GM10266 (cell line): ENCODE measurements around the gene TDRD10.

ENCODE experiments used
- DNase-seq: peaks from one replicate; pipeline ENCODE4 v3.0.0; 2012; ENCODE audit errors: extremely low spot score
- TF ChIP-seq, protein P1 (sequence below): IDR thresholded peaks from 2 replicates; pipeline ENCODE4 v1.5.1; 2012; ENCODE audit warnings: mild to moderate bottlenecking, low read depth; ENCODE audit not compliant: control insufficient read depth, insufficient read depth; ENCODE audit errors: missing control alignments

The TDRD10 gene

GRCh38 chr1:154581766-154582165 is 79.7 kb downstream of the TDRD10 start:
- TF ChIP-seq, protein P1, sequence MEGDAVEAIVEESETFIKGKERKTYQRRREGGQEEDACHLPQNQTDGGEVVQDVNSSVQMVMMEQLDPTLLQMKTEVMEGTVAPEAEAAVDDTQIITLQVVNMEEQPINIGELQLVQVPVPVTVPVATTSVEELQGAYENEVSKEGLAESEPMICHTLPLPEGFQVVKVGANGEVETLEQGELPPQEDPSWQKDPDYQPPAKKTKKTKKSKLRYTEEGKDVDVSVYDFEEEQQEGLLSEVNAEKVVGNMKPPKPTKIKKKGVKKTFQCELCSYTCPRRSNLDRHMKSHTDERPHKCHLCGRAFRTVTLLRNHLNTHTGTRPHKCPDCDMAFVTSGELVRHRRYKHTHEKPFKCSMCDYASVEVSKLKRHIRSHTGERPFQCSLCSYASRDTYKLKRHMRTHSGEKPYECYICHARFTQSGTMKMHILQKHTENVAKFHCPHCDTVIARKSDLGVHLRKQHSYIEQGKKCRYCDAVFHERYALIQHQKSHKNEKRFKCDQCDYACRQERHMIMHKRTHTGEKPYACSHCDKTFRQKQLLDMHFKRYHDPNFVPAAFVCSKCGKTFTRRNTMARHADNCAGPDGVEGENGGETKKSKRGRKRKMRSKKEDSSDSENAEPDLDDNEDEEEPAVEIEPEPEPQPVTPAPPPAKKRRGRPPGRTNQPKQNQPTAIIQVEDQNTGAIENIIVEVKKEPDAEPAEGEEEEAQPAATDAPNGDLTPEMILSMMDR: no peak
- DNase-seq: no peak

GRCh38 chr1:154582885-154583284 is 80.9 kb downstream of the TDRD10 start:
- no peak for DNase-seq
- TF ChIP-seq, protein P1: no peak

GRCh38 chr1:154583773-154584172 is 81.8 kb downstream of the TDRD10 start:
- TF ChIP-seq, protein P1: no peak
- no peak for DNase-seq

DNA sequence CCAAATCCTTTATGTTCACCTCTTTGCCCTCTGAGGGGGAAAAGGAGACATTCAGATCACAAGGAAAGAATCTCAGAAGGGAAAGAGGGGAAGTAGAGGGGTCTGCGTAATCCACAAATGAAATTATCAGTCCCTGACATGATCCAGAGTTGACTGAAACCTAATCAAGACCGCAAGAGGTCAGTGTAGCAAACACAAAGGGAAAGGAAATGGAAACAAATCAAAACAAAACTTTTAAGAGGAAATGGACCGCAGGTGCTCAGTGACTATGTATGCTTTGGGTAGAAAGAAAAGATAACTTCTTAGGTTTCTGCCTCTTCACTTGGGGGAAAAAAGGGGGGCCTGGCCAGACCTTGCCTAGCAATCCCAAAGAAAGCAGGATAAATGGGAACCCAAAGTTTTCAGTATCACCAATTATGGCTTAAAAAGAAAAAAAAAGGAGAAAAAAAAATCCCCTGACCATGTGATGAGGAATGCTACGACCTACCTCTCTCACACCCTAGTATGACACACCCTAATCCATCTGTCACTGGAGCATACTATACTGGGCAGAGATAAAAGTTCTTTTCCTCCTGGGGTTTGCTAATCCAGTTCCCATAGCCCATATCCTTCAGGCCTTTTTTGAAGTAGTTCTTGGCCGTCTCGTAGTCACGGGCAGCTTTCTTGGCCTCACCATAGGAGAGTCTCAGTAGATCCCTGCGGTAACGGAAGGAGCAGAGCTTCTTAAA is 82.4 kb downstream of the TDRD10 start:
- DNase-seq: no peak
- TF ChIP-seq, protein P1: no peak

DNA sequence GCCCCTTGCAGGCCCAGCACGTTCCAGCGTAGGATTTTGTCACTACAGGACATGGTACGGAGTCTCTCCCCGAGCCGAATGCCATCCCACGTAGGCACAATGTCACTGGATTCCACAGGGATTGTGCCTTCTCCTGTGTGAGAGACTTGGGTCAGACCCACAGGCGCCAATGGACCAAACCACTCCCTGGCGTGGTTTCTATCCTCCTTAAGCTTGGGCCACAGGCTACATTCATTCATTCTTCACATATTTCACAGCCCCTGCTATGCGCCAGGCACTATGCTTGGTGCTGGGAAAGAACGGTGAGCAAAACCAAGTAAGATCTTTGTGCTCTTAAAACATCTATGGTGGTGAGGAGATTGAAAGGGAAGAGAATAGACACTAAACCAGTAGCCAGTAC is 84.2 kb downstream of the TDRD10 start:
- no peak for DNase-seq
- TF ChIP-seq, protein P1: no peak

DNA sequence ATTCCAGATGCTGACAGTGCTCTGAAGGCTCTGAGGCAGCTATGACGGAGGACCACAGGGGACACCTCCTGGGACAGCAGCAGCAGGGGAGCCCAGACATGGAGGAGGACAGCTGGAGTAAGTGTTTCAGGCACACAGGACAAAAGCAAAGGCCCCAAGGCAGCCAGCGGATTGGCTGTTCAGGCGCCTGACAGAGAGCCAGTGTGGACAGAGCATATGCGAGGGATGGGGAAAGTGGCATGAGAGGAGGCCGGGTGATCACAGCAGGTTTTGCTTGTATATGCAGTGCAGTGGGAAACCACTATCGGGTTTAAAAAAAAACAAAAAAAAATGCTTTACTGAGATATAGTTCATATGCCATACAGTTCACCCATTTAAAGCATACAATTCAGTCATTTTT is 84.6 kb downstream of the TDRD10 start:
- DNase-seq: no peak
- TF ChIP-seq, protein P1: no peak

GRCh38 chr1:154589780-154590179 is 87.8 kb downstream of the TDRD10 start:
- TF ChIP-seq, protein P1: no peak
- DNase-seq: no peak
